Panc1 (cell line): Measurements from ENCODE around the gene PAFAH1B1. TPM values are rescaled to one million over a fixed set of nuclear protein-coding genes. Genes with fewer than 3 reads are reported as not detected.

ENCODE experiments used
- ATAC-seq: fragments of 200-7000 bp; cut with Tn5 transposase; 2 replicates; pipeline ENCODE4 v1.9.1; 2020; ENCODE audit warnings: mild to moderate bottlenecking, moderate library complexity
- BruUV-seq: library from RNA; stranded (reverse); fragments of 400-500 nt; replicated peaks from 2 replicates; lab custom pipeline; 2021; lab: Mats Ljungman, UMichigan
- CTCF ChIA-PET: fragments of 300-600 bp; sonication (Branson Sonifier 250); formaldehyde crosslinking; loops from one replicate; lab custom pipeline; 2022; ENCODE audit warnings: antibody characterized with exemption; lab: Charles Lee
- POLR2A ChIA-PET: fragments of 300-600 bp; sonication (Branson Sonifier 250); formaldehyde crosslinking; loops from one replicate; lab custom pipeline; 2022; ENCODE audit warnings: antibody characterized with exemption; lab: Charles Lee
- DNase-seq: peaks from one replicate; pipeline ENCODE4 v3.0.0-alpha.2; 2010; ENCODE audit warnings: low read depth, low spot score
- H3K27ac ChIP-seq: 2 replicates; pipeline ENCODE4 v1.5.1; 2011; ENCODE audit warnings: mild to moderate bottlenecking, low read length, inconsistent platforms
- H3K27me3 ChIP-seq: fragments of 200-500 bp; sonication (Bioruptor generic); 2 replicates; pipeline ENCODE4 v1.6.0; 2014; ENCODE audit warnings: low read length, inconsistent platforms; ENCODE audit not compliant: control insufficient read depth, insufficient read depth
- H3K36me3 ChIP-seq: fragments of 200-500 bp; sonication (Bioruptor generic); 2 replicates; pipeline ENCODE4 v1.5.1; 2014; ENCODE audit warnings: inconsistent platforms, mild to moderate bottlenecking, low read length, moderate library complexity; ENCODE audit not compliant: control insufficient read depth, insufficient read depth
- H3K4me1 ChIP-seq: 2 replicates; pipeline ENCODE4 v1.5.1; 2011; ENCODE audit warnings: inconsistent platforms, mild to moderate bottlenecking, low read length, moderate library complexity; ENCODE audit not compliant: control insufficient read depth, insufficient read depth
- H3K4me3 ChIP-seq, 2 experiments: 2 replicates each; pipeline ENCODE4 v1.5.1; 2011 to 2012; ENCODE audit warnings: low read depth in 2 of 2, low read length in 2 of 2, mild to moderate bottlenecking in 2 of 2, inconsistent platforms in 1 of 2, moderate library complexity in 1 of 2
- H3K9me3 ChIP-seq: fragments of 200-500 bp; sonication (Bioruptor generic); 2 replicates; pipeline ENCODE4 v1.5.1; 2014; ENCODE audit warnings: low read depth, mild to moderate bottlenecking, inconsistent platforms, low read length, moderate library complexity; ENCODE audit not compliant: control insufficient read depth, insufficient read depth
- CTCF ChIP-seq: fragments of 450-650 bp; IDR thresholded peaks from 2 replicates; pipeline ENCODE4 v1.5.1; 2017; ENCODE audit warnings: mild to moderate bottlenecking
- POLR2AphosphoS5 ChIP-seq: IDR thresholded peaks from 2 replicates; pipeline ENCODE4 v1.6.1; 2012; ENCODE audit warnings: mild to moderate bottlenecking, low read depth, low read length, moderate library complexity
- REST ChIP-seq, 2 experiments: IDR thresholded peaks; 2 replicates each; pipeline ENCODE4 v1.6.1; 2011 to 2012; ENCODE audit warnings: low read depth in 2 of 2, control low read depth in 1 of 2, low read length in 1 of 2, mild to moderate bottlenecking in 1 of 2, moderate library complexity in 1 of 2; ENCODE audit not compliant: insufficient read depth in 1 of 2
- SIN3A ChIP-seq: IDR thresholded peaks from 2 replicates; pipeline ENCODE4 v1.6.1; 2012; ENCODE audit warnings: low read depth, mild to moderate bottlenecking, low read length, moderate library complexity, borderline replicate concordance; ENCODE audit not compliant: insufficient read depth
- TCF7L2 ChIP-seq: IDR thresholded peaks from 2 replicates; pipeline ENCODE4 v1.6.1; 2011; ENCODE audit warnings: mild to moderate bottlenecking, low read depth, low read length, inconsistent platforms
- in situ Hi-C: cut with HindIII; loops from 2 replicates; pipeline ENCODE4 v1.10.0; 2016; ENCODE audit warnings: low sequenced_read_pairs, low pct_unique_long_range_greater_than_20kb
- intact Hi-C: fragments of 100-400 bp; cut with micrococcal nuclease; formaldehyde crosslinking; loops from one replicate; pipeline ENCODE4 v1.10.0; 2022; ENCODE audit not compliant: unreplicated experiment
- total RNA-seq: library from RNA; stranded (reverse); gene quantifications from one replicate; pipeline ENCODE4 v1.2.1, GENCODE V29; 2021; ENCODE audit not compliant: unreplicated experiment

The PAFAH1B1 gene
- total RNA-seq, 1 experiment from 2014 or later: 120 TPM

GRCh38 chr17:2602597-2603017 lies 9.2 kb downstream of the PAFAH1B1 start:
- in situ Hi-C loops (no loop called here), intact Hi-C loops (no loop called here)
- ATAC-seq (peak; percentile 75), DNase-seq (no peak)
- ChIA-PET POLR2A (interaction anchor here (0.5 kb wide), 1 partner anchor 177 kb away, joined by 4 read pairs; no protein-coding TSS in a partner anchor), CTCF (no interaction called here)
- H3K4me3 ChIP-seq: no peak overlapping the region
- no peaks in the 10 kb centered on the region for H3K9me3 ChIP-seq
- peaks cover 27% of the 10 kb centered on the region for H3K4me1 ChIP-seq
- TF ChIP-seq POLR2AphosphoS5: no peak
- TF ChIP-seq REST (IDR thresholded peaks at IDR 0.05; ENCODE audit: insufficient read depth in 1 of 2, low read depth in 2 of 2, low read length in 1 of 2): no peak
- no peak for TF ChIP-seq TCF7L2
- TF ChIP-seq SIN3A: no peak
- TF ChIP-seq CTCF: no peak
- BruUV-seq: no TSS peak
- no peak overlapping the region; the same call in 1 of the 2 replicates for H3K27ac ChIP-seq
- no peaks in the 10 kb centered on the region for H3K27me3 ChIP-seq
- H3K36me3 ChIP-seq: no peaks in the 10 kb centered on the region

- in situ Hi-C loops (no loop called here), intact Hi-C loops (no loop called here)
- Histone ChIP-seq H3K27ac (no peak overlapping the region), H3K36me3 (no peaks in the 10 kb centered on the region), H3K4me3 (no peak overlapping the region), H3K27me3 (no peaks in the 10 kb centered on the region), H3K4me1 (peaks cover 9% of the 10 kb centered on the region), H3K9me3 (no peaks in the 10 kb centered on the region)
- POLR2A ChIA-PET: no interaction called here
- DNase-seq: no peak
- BruUV-seq: no TSS peak
- no peak; the same call in 1 of the 2 replicates for ATAC-seq
- TF ChIP-seq SIN3A (no peak), TCF7L2 (no peak), CTCF (no peak), POLR2AphosphoS5 (no peak), REST (IDR thresholded peaks at IDR 0.05; ENCODE audit: insufficient read depth in 1 of 2, low read depth in 2 of 2, low read length in 1 of 2) (no peak)
- CTCF ChIA-PET: no interaction called here
Observed at GRCh38 chr17:2608350-2608913, 15.0 kb downstream of the PAFAH1B1 start.
